HEK293 (cell line): ENCODE results near the gene ETV6.

Experiments used
- CTCF ChIA-PET: fragments of 350-600 bp; formaldehyde crosslinking; extraction: SDS; loops from one replicate; lab custom pipeline; 2021; ENCODE audit warnings: antibody characterized with exemption; lab: Yijun Ruan, JAX
- POLR2A ChIA-PET: fragments of 300-600 bp; formaldehyde crosslinking; extraction: SDS; loops from one replicate; lab custom pipeline; 2020; ENCODE audit warnings: antibody characterized with exemption, inconsistent platforms; lab: Yijun Ruan, JAX
- H3K27ac ChIP-seq: fragments of 200-500 bp; sonication (Bioruptor generic); 2 replicates; pipeline ENCODE4 v1.5.1; 2014; ENCODE audit warnings: low read depth, low read length, control low read depth, inconsistent platforms; ENCODE audit errors: extremely low read depth
- H3K36me3 ChIP-seq, 2 experiments: fragments of 200-500 bp in 1 of 2; sonication (Bioruptor generic) in 1 of 2; 1 replicate in 1 of 2; 2 replicates in 1 of 2; pipeline ENCODE4 v1.5.1; 2014 to 2017; ENCODE audit warnings: inconsistent platforms in 2 of 2, low read length in 2 of 2; ENCODE audit not compliant: control insufficient read depth in 2 of 2, insufficient read depth in 1 of 2
- H3K4me1 ChIP-seq: fragments of 200-500 bp; sonication (Bioruptor generic); 2 replicates; pipeline ENCODE4 v1.5.1; 2014; ENCODE audit warnings: mild to moderate bottlenecking, low read length, inconsistent platforms; ENCODE audit not compliant: control insufficient read depth, insufficient read depth
- H3K4me3 ChIP-seq: 2 replicates; pipeline ENCODE4 v1.5.1; 2011; ENCODE audit warnings: low read depth, mild to moderate bottlenecking, control low read depth, low read length, moderate library complexity
- H3K9me3 ChIP-seq: fragments of 200-500 bp; sonication (Bioruptor generic); 2 replicates; pipeline ENCODE4 v1.5.1; 2014; ENCODE audit warnings: low read depth, low read length, inconsistent platforms; ENCODE audit not compliant: control insufficient read depth, insufficient read depth
- EGR2 ChIP-seq: fragments of 450-650 bp; formaldehyde crosslinking; IDR thresholded peaks from 2 replicates; pipeline ENCODE4 v1.5.1; 2016; ENCODE audit warnings: low read depth, missing biosample characterization, missing genetic modification characterization
- MYNN ChIP-seq: fragments of 450-650 bp; formaldehyde crosslinking; IDR thresholded peaks from 2 replicates; pipeline ENCODE4 v1.5.1; 2016; ENCODE audit warnings: missing biosample characterization, missing genetic modification characterization, borderline replicate concordance
- PATZ1 ChIP-seq: fragments of 450-650 bp; formaldehyde crosslinking; IDR thresholded peaks from 2 replicates; pipeline ENCODE4 v1.5.1; 2016; ENCODE audit warnings: missing biosample characterization, missing genetic modification characterization
- SCRT1 ChIP-seq: fragments of 450-650 bp; formaldehyde crosslinking; IDR thresholded peaks from 2 replicates; pipeline ENCODE4 v1.5.1; 2016; ENCODE audit warnings: missing biosample characterization, missing genetic modification characterization, borderline replicate concordance
- YY2 ChIP-seq: fragments of 450-650 bp; formaldehyde crosslinking; IDR thresholded peaks from 2 replicates; pipeline ENCODE4 v1.5.1; 2016; ENCODE audit warnings: missing biosample characterization, missing genetic modification characterization
- ZNF148 ChIP-seq: fragments of 450-650 bp; formaldehyde crosslinking; IDR thresholded peaks from 2 replicates; pipeline ENCODE4 v1.5.0; 2017; ENCODE audit warnings: missing biosample characterization, missing genetic modification characterization, borderline replicate concordance
- ZNF175 ChIP-seq: fragments of 450-650 bp; formaldehyde crosslinking; IDR thresholded peaks from 2 replicates; pipeline ENCODE4 v1.5.1; 2016; ENCODE audit warnings: missing biosample characterization, missing genetic modification characterization
- ZNF211 ChIP-seq: fragments of 450-650 bp; formaldehyde crosslinking; IDR thresholded peaks from 2 replicates; pipeline ENCODE4 v1.5.1; 2016; ENCODE audit warnings: low read depth, missing biosample characterization, missing genetic modification characterization
- ZNF214 ChIP-seq: fragments of 450-650 bp; formaldehyde crosslinking; IDR thresholded peaks from 2 replicates; pipeline ENCODE4 v1.5.1; 2017; ENCODE audit warnings: missing biosample characterization, mild to moderate bottlenecking, missing genetic modification characterization, borderline replicate concordance
- ZNF623 ChIP-seq: fragments of 450-650 bp; formaldehyde crosslinking; IDR thresholded peaks from 2 replicates; pipeline ENCODE4 v1.5.1; 2016; ENCODE audit warnings: missing biosample characterization, missing genetic modification characterization
- ZNF629 ChIP-seq: fragments of 450-650 bp; formaldehyde crosslinking; IDR thresholded peaks from 2 replicates; pipeline ENCODE4 v1.5.1; 2017; ENCODE audit warnings: missing biosample characterization, missing genetic modification characterization
- TF ChIP-seq, protein P1 (sequence below): fragments of 450-650 bp; formaldehyde crosslinking; IDR thresholded peaks from 2 replicates; pipeline ENCODE4 v1.5.1; 2016; ENCODE audit warnings: missing biosample characterization, missing genetic modification characterization
- TF ChIP-seq, protein P2 (sequence below): fragments of 450-650 bp; formaldehyde crosslinking; IDR thresholded peaks from 2 replicates; pipeline ENCODE4 v1.5.1; 2016; ENCODE audit warnings: missing biosample characterization, missing genetic modification characterization
- TF ChIP-seq, protein P3 (sequence below): fragments of 450-650 bp; formaldehyde crosslinking; IDR thresholded peaks from 2 replicates; pipeline ENCODE4 v1.5.1; 2016; ENCODE audit warnings: missing biosample characterization, missing genetic modification characterization

The ETV6 gene

GRCh38 chr12:11662369-11662768, 12.9 kb downstream of the ETV6 start:
- CTCF ChIA-PET = no interaction called here
- no peak overlapping the region for H3K27ac ChIP-seq
- H3K36me3 ChIP-seq = no peaks in the 10 kb centered on the region
- POLR2A ChIA-PET = no interaction called here
- no peaks in the 10 kb centered on the region for H3K9me3 ChIP-seq
- no peak overlapping the region for H3K4me3 ChIP-seq
- H3K4me1 ChIP-seq = no peaks in the 10 kb centered on the region
- TF ChIP-seq EGR2 (tag by site-specific recombination) (no peak), MYNN (no peak), ZNF629 (tag by site-specific recombination) (no peak), ZNF175 (tag by site-specific recombination) (no peak), PATZ1 (no peak), ZNF214 (tag by site-specific recombination) (no peak)
- TF ChIP-seq, protein P1, sequence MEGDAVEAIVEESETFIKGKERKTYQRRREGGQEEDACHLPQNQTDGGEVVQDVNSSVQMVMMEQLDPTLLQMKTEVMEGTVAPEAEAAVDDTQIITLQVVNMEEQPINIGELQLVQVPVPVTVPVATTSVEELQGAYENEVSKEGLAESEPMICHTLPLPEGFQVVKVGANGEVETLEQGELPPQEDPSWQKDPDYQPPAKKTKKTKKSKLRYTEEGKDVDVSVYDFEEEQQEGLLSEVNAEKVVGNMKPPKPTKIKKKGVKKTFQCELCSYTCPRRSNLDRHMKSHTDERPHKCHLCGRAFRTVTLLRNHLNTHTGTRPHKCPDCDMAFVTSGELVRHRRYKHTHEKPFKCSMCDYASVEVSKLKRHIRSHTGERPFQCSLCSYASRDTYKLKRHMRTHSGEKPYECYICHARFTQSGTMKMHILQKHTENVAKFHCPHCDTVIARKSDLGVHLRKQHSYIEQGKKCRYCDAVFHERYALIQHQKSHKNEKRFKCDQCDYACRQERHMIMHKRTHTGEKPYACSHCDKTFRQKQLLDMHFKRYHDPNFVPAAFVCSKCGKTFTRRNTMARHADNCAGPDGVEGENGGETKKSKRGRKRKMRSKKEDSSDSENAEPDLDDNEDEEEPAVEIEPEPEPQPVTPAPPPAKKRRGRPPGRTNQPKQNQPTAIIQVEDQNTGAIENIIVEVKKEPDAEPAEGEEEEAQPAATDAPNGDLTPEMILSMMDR = no peak
- TF ChIP-seq, protein P2, sequence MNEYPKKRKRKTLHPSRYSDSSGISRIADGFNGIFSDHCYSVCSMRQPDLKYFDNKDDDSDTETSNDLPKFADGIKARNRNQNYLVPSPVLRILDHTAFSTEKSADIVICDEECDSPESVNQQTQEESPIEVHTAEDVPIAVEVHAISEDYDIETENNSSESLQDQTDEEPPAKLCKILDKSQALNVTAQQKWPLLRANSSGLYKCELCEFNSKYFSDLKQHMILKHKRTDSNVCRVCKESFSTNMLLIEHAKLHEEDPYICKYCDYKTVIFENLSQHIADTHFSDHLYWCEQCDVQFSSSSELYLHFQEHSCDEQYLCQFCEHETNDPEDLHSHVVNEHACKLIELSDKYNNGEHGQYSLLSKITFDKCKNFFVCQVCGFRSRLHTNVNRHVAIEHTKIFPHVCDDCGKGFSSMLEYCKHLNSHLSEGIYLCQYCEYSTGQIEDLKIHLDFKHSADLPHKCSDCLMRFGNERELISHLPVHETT (tag by site-specific recombination) = no peak

- ChIA-PET CTCF (no interaction called here), POLR2A (interaction anchor here (0.5 kb wide), 1 partner anchor 403 kb away, joined by 3 read pairs; no protein-coding TSS in a partner anchor)
These were observed 13.7 kb downstream of the ETV6 start for GRCh38 chr12:11663130-11663529.

More at GRCh38 chr12:11663130-11663529, 13.7 kb downstream of the ETV6 start:
- H3K9me3 ChIP-seq = no peaks in the 10 kb centered on the region
- H3K27ac ChIP-seq = no peak overlapping the region
- no peaks in the 10 kb centered on the region for H3K4me1 ChIP-seq
- TF ChIP-seq ZNF623 (tag by site-specific recombination) = no peak
- TF ChIP-seq ZNF211 (tag by site-specific recombination) = no peak
- TF ChIP-seq, protein P3, sequence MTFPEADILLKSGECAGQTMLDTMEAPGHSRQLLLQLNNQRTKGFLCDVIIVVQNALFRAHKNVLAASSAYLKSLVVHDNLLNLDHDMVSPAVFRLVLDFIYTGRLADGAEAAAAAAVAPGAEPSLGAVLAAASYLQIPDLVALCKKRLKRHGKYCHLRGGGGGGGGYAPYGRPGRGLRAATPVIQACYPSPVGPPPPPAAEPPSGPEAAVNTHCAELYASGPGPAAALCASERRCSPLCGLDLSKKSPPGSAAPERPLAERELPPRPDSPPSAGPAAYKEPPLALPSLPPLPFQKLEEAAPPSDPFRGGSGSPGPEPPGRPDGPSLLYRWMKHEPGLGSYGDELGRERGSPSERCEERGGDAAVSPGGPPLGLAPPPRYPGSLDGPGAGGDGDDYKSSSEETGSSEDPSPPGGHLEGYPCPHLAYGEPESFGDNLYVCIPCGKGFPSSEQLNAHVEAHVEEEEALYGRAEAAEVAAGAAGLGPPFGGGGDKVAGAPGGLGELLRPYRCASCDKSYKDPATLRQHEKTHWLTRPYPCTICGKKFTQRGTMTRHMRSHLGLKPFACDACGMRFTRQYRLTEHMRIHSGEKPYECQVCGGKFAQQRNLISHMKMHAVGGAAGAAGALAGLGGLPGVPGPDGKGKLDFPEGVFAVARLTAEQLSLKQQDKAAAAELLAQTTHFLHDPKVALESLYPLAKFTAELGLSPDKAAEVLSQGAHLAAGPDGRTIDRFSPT = no peak
- TF ChIP-seq ZNF629 (tag by site-specific recombination) = no peak
- TF ChIP-seq ZNF148 (tag by site-specific recombination) = no peak
- no peak for TF ChIP-seq SCRT1 (tag by site-specific recombination)
- TF ChIP-seq YY2 (tag by site-specific recombination) = no peak
- TF ChIP-seq, all 188 proteins: peak for 0
- Histone ChIP-seq H3K4me3 (no peak overlapping the region), H3K36me3 (no peaks in the 10 kb centered on the region)
